ENCODE results near the gene HS2ST1.

DNA sequence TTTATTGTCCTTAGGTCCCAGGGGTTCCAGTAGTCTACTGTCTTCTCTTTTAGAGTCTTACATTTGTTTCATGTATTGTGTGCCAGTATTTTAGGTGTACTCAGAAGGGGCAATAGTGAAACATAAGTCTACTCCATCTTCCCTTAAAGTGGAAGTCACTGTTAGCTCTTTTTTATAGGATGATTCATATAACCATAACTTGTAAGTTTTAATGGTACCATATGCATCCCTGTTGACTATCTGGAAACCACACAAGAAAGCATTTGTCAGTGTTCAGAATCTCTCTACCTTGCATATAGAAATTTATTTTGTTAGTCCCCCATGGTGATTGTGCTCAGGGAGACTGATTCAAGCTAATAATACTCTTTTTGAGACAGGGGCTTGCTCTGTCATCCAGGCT, 149.9 kb downstream of the HS2ST1 start:
- TF ChIP-seq, protein P1, sequence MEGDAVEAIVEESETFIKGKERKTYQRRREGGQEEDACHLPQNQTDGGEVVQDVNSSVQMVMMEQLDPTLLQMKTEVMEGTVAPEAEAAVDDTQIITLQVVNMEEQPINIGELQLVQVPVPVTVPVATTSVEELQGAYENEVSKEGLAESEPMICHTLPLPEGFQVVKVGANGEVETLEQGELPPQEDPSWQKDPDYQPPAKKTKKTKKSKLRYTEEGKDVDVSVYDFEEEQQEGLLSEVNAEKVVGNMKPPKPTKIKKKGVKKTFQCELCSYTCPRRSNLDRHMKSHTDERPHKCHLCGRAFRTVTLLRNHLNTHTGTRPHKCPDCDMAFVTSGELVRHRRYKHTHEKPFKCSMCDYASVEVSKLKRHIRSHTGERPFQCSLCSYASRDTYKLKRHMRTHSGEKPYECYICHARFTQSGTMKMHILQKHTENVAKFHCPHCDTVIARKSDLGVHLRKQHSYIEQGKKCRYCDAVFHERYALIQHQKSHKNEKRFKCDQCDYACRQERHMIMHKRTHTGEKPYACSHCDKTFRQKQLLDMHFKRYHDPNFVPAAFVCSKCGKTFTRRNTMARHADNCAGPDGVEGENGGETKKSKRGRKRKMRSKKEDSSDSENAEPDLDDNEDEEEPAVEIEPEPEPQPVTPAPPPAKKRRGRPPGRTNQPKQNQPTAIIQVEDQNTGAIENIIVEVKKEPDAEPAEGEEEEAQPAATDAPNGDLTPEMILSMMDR (IDR thresholded peaks at IDR 0.05; ENCODE audit: low read depth, low read length) = no peak
- no peak for TF ChIP-seq POLR2A (IDR thresholded peaks at IDR 0.05; ENCODE audit: extremely low read depth, insufficient read length)

Data from NB4 (cell line).